OCI-LY7 (cell line): ENCODE measurements around the gene AHR. TPM values are rescaled to one million over a fixed set of nuclear protein-coding genes. Genes with fewer than 3 reads are reported as not detected.

Experiments used
- BruUV-seq: library from RNA; stranded (reverse); fragments of 400-500 nt; replicated peaks from 2 replicates; lab custom pipeline; 2021; lab: Mats Ljungman, UMichigan
- CTCF ChIA-PET: fragments of 300-600 bp; sonication (Branson Sonifier 250); formaldehyde crosslinking; loops from one replicate; lab custom pipeline; 2022; ENCODE audit warnings: antibody characterized with exemption; ENCODE audit not compliant: unreplicated experiment; lab: Charles Lee
- POLR2A ChIA-PET: fragments of 300-600 bp; sonication (Branson Sonifier 250); formaldehyde crosslinking; loops from one replicate; lab custom pipeline; 2022; ENCODE audit warnings: antibody characterized with exemption; lab: Charles Lee
- DNase-seq: peaks from one replicate; pipeline ENCODE4 v3.0.0-alpha.2; 2015; ENCODE audit warnings: low spot score
- H2AFZ ChIP-seq: fragments of 200-600 bp; sonication (generic), shearing (Covaris generic); 2 replicates; pipeline ENCODE4 v1.6.1; 2014; ENCODE audit warnings: mild to moderate bottlenecking, antibody characterized with exemption, low read length, moderate library complexity
- H3K27ac ChIP-seq: fragments of 200-600 bp; sonication (generic); 2 replicates; pipeline ENCODE4 v1.5.1; 2014; ENCODE audit warnings: mixed run types, low read depth, mild to moderate bottlenecking, moderate library complexity, low read length, inconsistent platforms; ENCODE audit not compliant: poor library complexity, severe bottlenecking
- H3K36me3 ChIP-seq: fragments of 200-600 bp; sonication (generic); 2 replicates; pipeline ENCODE4 v1.6.1; 2014; ENCODE audit warnings: mild to moderate bottlenecking, antibody characterized with exemption, low read length, moderate library complexity, mixed read lengths; ENCODE audit not compliant: insufficient read depth
- H3K4me1 ChIP-seq: fragments of 200-600 bp; sonication (generic); 2 replicates; pipeline ENCODE4 v1.5.1; 2014; ENCODE audit warnings: mild to moderate bottlenecking, low read length; ENCODE audit not compliant: insufficient read depth, poor library complexity, severe bottlenecking
- H3K4me2 ChIP-seq: fragments of 200-600 bp; sonication (generic); 2 replicates; pipeline ENCODE4 v1.6.1; 2014; ENCODE audit warnings: mild to moderate bottlenecking, low read length
- H3K4me3 ChIP-seq: fragments of 200-600 bp; sonication (generic); 2 replicates; pipeline ENCODE4 v1.5.1; 2014; ENCODE audit warnings: mild to moderate bottlenecking, low read depth, low read length; ENCODE audit not compliant: poor library complexity, severe bottlenecking
- H3K79me2 ChIP-seq: fragments of 200-600 bp; sonication (generic); 2 replicates; pipeline ENCODE4 v1.6.1; 2016; ENCODE audit warnings: low read depth, mild to moderate bottlenecking, low read length, moderate library complexity, mixed read lengths; ENCODE audit not compliant: insufficient read depth
- H3K9me2 ChIP-seq: fragments of 200-600 bp; sonication (generic); 2 replicates; pipeline ENCODE4 v1.6.1; 2016; ENCODE audit warnings: mild to moderate bottlenecking, low read length, mixed read lengths; ENCODE audit not compliant: insufficient read depth
- H3K9me3 ChIP-seq: fragments of 200-600 bp; sonication (generic); 2 replicates; pipeline ENCODE4 v1.6.1; 2014; ENCODE audit warnings: mild to moderate bottlenecking, mixed run types, low read length, mixed read lengths
- H4K20me1 ChIP-seq: fragments of 200-600 bp; sonication (generic); 2 replicates; pipeline ENCODE4 v1.6.1; 2014; ENCODE audit warnings: mild to moderate bottlenecking, antibody characterized with exemption, low read length, moderate library complexity, mixed read lengths; ENCODE audit not compliant: insufficient read depth
- CTCF ChIP-seq: fragments of 200-600 bp; sonication (generic); conservative IDR thresholded peaks from 2 replicates; pipeline ENCODE4 v1.5.1; 2014; ENCODE audit warnings: mild to moderate bottlenecking, antibody characterized with exemption, low read length, moderate library complexity, mixed read lengths
- EZH2phosphoT487 ChIP-seq: fragments of 200-600 bp; sonication (generic); IDR thresholded peaks from 2 replicates; pipeline ENCODE4 v1.6.1; 2018; ENCODE audit warnings: low read depth, borderline replicate concordance, mild to moderate bottlenecking, mixed run types, antibody characterized with exemption, low read length, moderate library complexity, mixed read lengths
- intact Hi-C: fragments of 100-400 bp; cut with micrococcal nuclease; formaldehyde crosslinking; loops from one replicate; pipeline ENCODE4 v1.10.0; 2022; ENCODE audit not compliant: unreplicated experiment
- total RNA-seq, 2 experiments: library from RNA; depleted of rRNA in 1 of 2; stranded (reverse); fragments of >200 nt in 1 of 2; shearing (Covaris generic) in 1 of 2; gene quantifications; 2 replicates each; pipeline ENCODE4 v1.2.3, GENCODE V29; 2014 to 2022

The AHR gene
- total RNA-seq, 2 experiments from 2014 or later, result not detected

GRCh38 chr7:17315974-17316373, 17.5 kb downstream of the AHR start:
- H3K79me2 ChIP-seq, result no peaks in the 10 kb centered on the region
- ChIA-PET POLR2A (no interaction called here), CTCF (no interaction called here)
- H3K4me2 ChIP-seq, result no peak overlapping the region
- no peaks in the 10 kb centered on the region for H3K9me2 ChIP-seq
- no peak for TF ChIP-seq CTCF
- TF ChIP-seq EZH2phosphoT487, result no peak
- no peaks in the 10 kb centered on the region for H4K20me1 ChIP-seq
- no peaks in the 10 kb centered on the region for H3K4me1 ChIP-seq
- H3K27ac ChIP-seq, result no peak overlapping the region
- no TSS peak for BruUV-seq
- no peak overlapping the region for H3K4me3 ChIP-seq
- no peak overlapping the region for H2AFZ ChIP-seq
- H3K9me3 ChIP-seq, result no peaks in the 10 kb centered on the region
- H3K36me3 ChIP-seq, result no peaks in the 10 kb centered on the region
- intact Hi-C loops, result no loop called here
- no peak for DNase-seq

GRCh38 chr7:17318146-17318545, 19.7 kb downstream of the AHR start:
- no peaks in the 10 kb centered on the region for H3K79me2 ChIP-seq
- H3K9me2 ChIP-seq, result no peaks in the 10 kb centered on the region
- TF ChIP-seq EZH2phosphoT487 (no peak), CTCF (no peak)
- BruUV-seq, result no TSS peak
- H3K4me2 ChIP-seq, result no peak overlapping the region
- H3K9me3 ChIP-seq, result no peaks in the 10 kb centered on the region
- intact Hi-C loops, result no loop called here
- POLR2A ChIA-PET, result no interaction called here
- H3K4me3 ChIP-seq, result no peak overlapping the region
- no peaks in the 10 kb centered on the region for H3K4me1 ChIP-seq
- no peaks in the 10 kb centered on the region for H4K20me1 ChIP-seq
- no peak overlapping the region for H2AFZ ChIP-seq
- no peak overlapping the region for H3K27ac ChIP-seq
- CTCF ChIA-PET, result interaction anchor here (0.6 kb wide), 1 partner anchor 292 kb away, joined by 3 read pairs; no protein-coding TSS in a partner anchor
- DNase-seq, result no peak
- H3K36me3 ChIP-seq, result no peaks in the 10 kb centered on the region

GRCh38 chr7:17319164-17320101, 21.0 kb downstream of the AHR start:
- Histone ChIP-seq H3K27ac (no peak overlapping the region), H4K20me1 (no peaks in the 10 kb centered on the region), H3K79me2 (no peaks in the 10 kb centered on the region), H2AFZ (no peak overlapping the region), H3K36me3 (no peaks in the 10 kb centered on the region), H3K4me1 (no peaks in the 10 kb centered on the region), H3K4me2 (no peak overlapping the region), H3K4me3 (no peak overlapping the region), H3K9me2 (no peaks in the 10 kb centered on the region), H3K9me3 (no peaks in the 10 kb centered on the region)
- TF ChIP-seq CTCF, result no peak
- no peak for TF ChIP-seq EZH2phosphoT487
- DNase-seq, result no peak
- CTCF ChIA-PET, result no interaction called here
- POLR2A ChIA-PET, result no interaction called here
- no TSS peak for BruUV-seq
- intact Hi-C loops, result no loop called here
